NCI-H2081 (cell line): Measurements from ENCODE around the gene GDF10.

Experiments used
- DNase-seq, 2 experiments: peaks; one replicate each; lab custom pipeline; 2025; lab: John Stamatoyannopoulos, UW

GDF10 gene

GRCh38 chr10:47315421-47315820 is 15.4 kb downstream of the GDF10 start:
- DNase-seq: no peak

GRCh38 chr10:47316131-47316530 is 16.1 kb downstream of the GDF10 start:
- no peak for DNase-seq

- DNase-seq: no peak
Observed at GRCh38 chr10:47317251-47317650, 17.3 kb downstream of the GDF10 start.

- no peak for DNase-seq
Observed at GRCh38 chr10:47318706-47319105, 18.7 kb downstream of the GDF10 start.

- DNase-seq: no peak
Observed at GRCh38 chr10:47319784-47320183, 19.8 kb downstream of the GDF10 start.

GRCh38 chr10:47320812-47321211 is 20.8 kb downstream of the GDF10 start:
- DNase-seq: no peak

- DNase-seq: no peak
Observed at GRCh38 chr10:47321521-47322195, 21.7 kb downstream of the GDF10 start.

- DNase-seq: no peak
Observed at GRCh38 chr10:47322300-47323061, 22.5 kb downstream of the GDF10 start, which contains the start of gene GDF2. GDF2 (plus strand) TSS chr10:47322454; CDS start chr10:47322669, 215 bp downstream.

- no peak for DNase-seq
Observed at GRCh38 chr10:47323087-47323486, 23.1 kb downstream of the GDF10 start.

GRCh38 chr10:47323636-47324296 is 23.8 kb downstream of the GDF10 start:
- no peak for DNase-seq

GRCh38 chr10:47325303-47326291 is 25.6 kb downstream of the GDF10 start:
- DNase-seq: no peak

GRCh38 chr10:47326306-47326926 is 26.4 kb downstream of the GDF10 start:
- no peak for DNase-seq

- DNase-seq: no peak
Observed at GRCh38 chr10:47326927-47327330, 26.9 kb downstream of the GDF10 start.

GRCh38 chr10:47329855-47330254 is 29.9 kb downstream of the GDF10 start:
- DNase-seq: no peak

- DNase-seq: no peak
Observed at GRCh38 chr10:47330366-47330765, 30.4 kb downstream of the GDF10 start.

GRCh38 chr10:47330804-47331203 is 30.8 kb downstream of the GDF10 start:
- DNase-seq: no peak

- DNase-seq: no peak
Observed at GRCh38 chr10:47331491-47331890, 31.5 kb downstream of the GDF10 start.

- no peak for DNase-seq
Observed at GRCh38 chr10:47331954-47332353, 32.0 kb downstream of the GDF10 start.

GRCh38 chr10:47332371-47332770 is 32.4 kb downstream of the GDF10 start:
- no peak for DNase-seq

GRCh38 chr10:47332946-47333345 is 32.9 kb downstream of the GDF10 start:
- no peak for DNase-seq

- no peak for DNase-seq
Observed at GRCh38 chr10:47333532-47333931, 33.5 kb downstream of the GDF10 start.
